ENCODE results near the gene THOC6.

Gene THOC6

DNA sequence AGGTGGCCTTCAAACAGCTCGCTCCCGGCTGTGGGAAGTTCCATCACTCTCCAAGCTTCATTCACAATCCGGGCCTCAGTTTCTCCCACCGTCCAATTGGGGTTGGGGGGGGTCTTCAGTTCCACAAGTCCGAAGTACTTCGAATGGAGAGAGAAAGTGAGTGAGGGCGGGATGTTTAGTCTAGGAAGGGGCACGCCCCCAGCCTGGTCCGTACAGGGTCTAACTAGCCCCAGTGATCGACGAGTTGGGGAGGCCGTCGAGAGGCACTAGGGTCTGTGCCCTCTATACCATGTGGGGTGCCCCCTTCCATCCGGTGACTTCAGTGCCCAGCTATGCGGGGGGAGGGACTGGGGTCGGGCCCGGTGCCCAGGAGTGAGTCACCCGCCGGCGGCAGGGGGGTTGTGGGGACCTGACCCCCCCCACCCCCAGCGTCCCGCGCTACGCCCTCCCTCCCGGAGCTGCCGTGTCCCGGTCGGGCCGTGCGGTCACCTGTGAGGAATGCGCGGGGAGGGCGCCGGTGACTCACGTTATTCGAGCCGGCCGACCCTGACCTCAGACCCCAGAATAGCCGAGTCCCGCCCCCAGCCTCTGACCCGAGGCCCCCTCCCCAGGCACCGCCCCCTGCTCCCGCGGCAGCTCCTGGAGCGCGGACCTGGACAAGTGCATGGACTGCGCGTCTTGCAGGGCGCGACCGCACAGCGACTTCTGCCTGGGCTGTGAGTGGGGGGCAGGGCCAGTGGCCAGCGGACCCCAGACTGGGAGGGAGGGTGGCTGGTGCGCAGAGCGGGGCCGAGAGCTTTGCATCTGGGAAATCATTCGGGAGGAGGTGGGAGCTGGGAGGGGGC is 3.0 kb upstream of the THOC6 start:
- no peaks in the 10 kb centered on the region for H4K20me1 ChIP-seq (ENCODE audit: control insufficient read depth, insufficient read depth, low read depth, low read length)
- no peak overlapping the region for H3K27ac ChIP-seq (ENCODE audit: low read depth, low read length)
- H3K4me1 ChIP-seq (ENCODE audit: control insufficient read depth, low read length), result peaks cover 36% of the 10 kb centered on the region
- peak overlapping the region; percentile 68 for H3K4me3 ChIP-seq (ENCODE audit: low read length)
- peaks cover 2% of the 10 kb centered on the region; the same call in 1 of the 2 replicates for H3K36me3 ChIP-seq (ENCODE audit: control insufficient read depth, low read length)
- TF ChIP-seq EZH2phosphoT487 (IDR thresholded peaks at IDR 0.05; ENCODE audit: borderline replicate concordance, low read length), result no peak
- TF ChIP-seq CTCF (IDR thresholded peaks at IDR 0.05; ENCODE audit: low read depth, low read length, poor library complexity, severe bottlenecking), result no peak
- H3K9me3 ChIP-seq (ENCODE audit: control insufficient read depth, insufficient read depth, low read length), result no peaks in the 10 kb centered on the region
- peaks cover 5% of the 10 kb centered on the region for H3K79me2 ChIP-seq (ENCODE audit: control insufficient read depth, low read length)
- H3F3A ChIP-seq (ENCODE audit: control insufficient read depth, insufficient read depth), result peaks cover 11% of the 10 kb centered on the region; the same call in 1 of the 2 replicates
- H3K4me2 ChIP-seq (ENCODE audit: low read length), result peak overlapping the region; percentile 89
- H3K27me3 ChIP-seq (ENCODE audit: control insufficient read depth, low read length), result no peaks in the 10 kb centered on the region
- H3K9me2 ChIP-seq (replicated peaks; ENCODE audit: control insufficient read depth, low read length), result no peaks in the 10 kb centered on the region

GRCh38 chr16:3021449-3022207 is 2.2 kb upstream of the THOC6 start:
- H3K4me2 ChIP-seq (ENCODE audit: low read length), result peak overlapping the region; percentile 89
- peaks cover 10% of the 10 kb centered on the region for H3K36me3 ChIP-seq (ENCODE audit: control insufficient read depth, low read length)
- peak overlapping the region; percentile 68 for H3K4me3 ChIP-seq (ENCODE audit: low read length)
- TF ChIP-seq EZH2phosphoT487 (IDR thresholded peaks at IDR 0.05; ENCODE audit: borderline replicate concordance, low read length) (no peak), CTCF (IDR thresholded peaks at IDR 0.05; ENCODE audit: low read depth, low read length, poor library complexity, severe bottlenecking) (peak; percentile 72)
- H3K79me2 ChIP-seq (ENCODE audit: control insufficient read depth, low read length), result peaks cover 5% of the 10 kb centered on the region
- peaks cover 36% of the 10 kb centered on the region for H3K4me1 ChIP-seq (ENCODE audit: control insufficient read depth, low read length)
- H3K9me2 ChIP-seq (replicated peaks; ENCODE audit: control insufficient read depth, low read length), result no peaks in the 10 kb centered on the region
- H3K27ac ChIP-seq (ENCODE audit: low read depth, low read length), result no peak overlapping the region
- H3F3A ChIP-seq (ENCODE audit: control insufficient read depth, insufficient read depth), result peaks cover 11% of the 10 kb centered on the region; the same call in 1 of the 2 replicates
- H3K9me3 ChIP-seq (ENCODE audit: control insufficient read depth, insufficient read depth, low read length), result no peaks in the 10 kb centered on the region
- no peaks in the 10 kb centered on the region for H3K27me3 ChIP-seq (ENCODE audit: control insufficient read depth, low read length)
- H4K20me1 ChIP-seq (ENCODE audit: control insufficient read depth, insufficient read depth, low read depth, low read length), result no peaks in the 10 kb centered on the region

- Histone ChIP-seq H3K4me1 (ENCODE audit: control insufficient read depth, low read length) (peaks cover 36% of the 10 kb centered on the region), H4K20me1 (ENCODE audit: control insufficient read depth, insufficient read depth, low read depth, low read length) (no peaks in the 10 kb centered on the region), H3F3A (ENCODE audit: control insufficient read depth, insufficient read depth) (peaks cover 11% of the 10 kb centered on the region; the same call in 1 of the 2 replicates), H3K4me2 (ENCODE audit: low read length) (peak overlapping the region; percentile 90; the same call in 1 of the 2 replicates), H3K36me3 (ENCODE audit: control insufficient read depth, low read length) (peaks cover 17% of the 10 kb centered on the region), H3K4me3 (ENCODE audit: low read length) (no peak overlapping the region), H3K9me2 (replicated peaks; ENCODE audit: control insufficient read depth, low read length) (no peaks in the 10 kb centered on the region), H3K9me3 (ENCODE audit: control insufficient read depth, insufficient read depth, low read length) (no peaks in the 10 kb centered on the region), H3K27me3 (ENCODE audit: control insufficient read depth, low read length) (no peaks in the 10 kb centered on the region), H3K27ac (ENCODE audit: low read depth, low read length) (no peak overlapping the region), H3K79me2 (ENCODE audit: control insufficient read depth, low read length) (peaks cover 5% of the 10 kb centered on the region)
- TF ChIP-seq CTCF (IDR thresholded peaks at IDR 0.05; ENCODE audit: low read depth, low read length, poor library complexity, severe bottlenecking) (no peak), EZH2phosphoT487 (IDR thresholded peaks at IDR 0.05; ENCODE audit: borderline replicate concordance, low read length) (no peak)
These were observed 1.6 kb upstream of the THOC6 start for GRCh38 chr16:3022208-3022683.

Data from DOHH2 (cell line).